Hematopoietic multipotent progenitor cell treated with erythropoietin and hydrocortisone succinate and interleukin-3 and kit ligand, for 4 days (in vitro differentiated cells): ENCODE measurements around the gene CSF1R.
A peak's percentile ranks its signal among the peaks of the same experiment; 100 is the strongest.
"Not testable (repeated sequence)": the region's sequence is repeated elsewhere in the genome, so short reads cannot be mapped to it uniquely, and the experiment has no call there.

ENCODE experiments used
- DNase-seq: peaks from one replicate; pipeline ENCODE4 v3.0.0-alpha.2; 2015

Gene CSF1R

DNA sequence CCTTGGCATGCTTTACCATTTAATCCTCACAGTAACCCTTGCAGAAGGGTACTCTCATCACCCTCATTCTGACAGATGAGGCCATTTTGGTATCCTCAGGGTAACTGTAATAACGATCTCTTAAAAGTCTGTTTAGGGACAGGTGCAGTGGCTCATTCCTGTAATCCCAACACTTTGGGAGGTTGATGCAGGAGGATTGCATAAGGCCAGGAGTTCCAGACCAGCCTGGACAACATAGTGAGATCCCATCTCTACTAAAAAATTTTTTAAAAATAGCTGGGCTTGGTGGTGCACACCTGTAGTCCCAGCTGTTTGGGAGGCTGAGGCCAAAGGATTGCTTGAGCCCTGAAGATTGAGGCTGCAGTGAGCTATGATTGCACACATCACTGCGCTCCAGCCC lies 31.8 kb downstream of the CSF1R start:
- DNase-seq = no peak

DNA sequence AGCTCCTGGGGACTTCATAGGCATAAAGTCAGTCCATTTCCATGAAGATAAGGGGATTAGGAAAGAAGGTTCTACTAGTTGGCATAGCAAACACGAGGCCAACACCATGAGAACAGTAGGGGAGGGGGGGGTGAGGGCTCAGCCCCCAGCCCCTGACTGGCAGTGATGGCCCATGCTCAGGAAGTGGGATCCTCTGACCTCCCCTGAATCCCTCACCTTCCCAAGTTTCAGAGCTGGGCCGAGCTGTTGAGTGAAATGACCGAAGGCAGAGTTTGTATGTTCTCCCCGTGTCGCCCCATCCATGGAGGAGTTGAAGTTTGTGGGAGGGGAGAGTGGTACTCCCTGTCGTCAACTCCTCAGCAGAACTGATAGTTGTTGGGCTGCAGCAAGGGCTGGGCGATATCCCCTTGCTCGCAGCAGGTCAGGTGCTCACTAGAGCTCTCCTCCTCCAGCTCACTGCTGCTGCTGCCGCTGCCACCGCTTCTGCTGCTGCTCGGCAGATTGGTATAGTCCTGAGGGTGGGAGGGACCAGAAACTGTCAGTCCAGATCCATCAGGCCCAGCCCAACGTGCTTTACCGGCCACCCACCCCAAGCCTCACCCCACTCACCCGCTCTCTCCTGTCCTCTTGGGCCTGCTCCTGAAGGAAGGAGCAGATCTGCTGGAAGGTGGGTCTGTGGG lies 32.5 kb downstream of the CSF1R start:
- no peak for DNase-seq

DNA sequence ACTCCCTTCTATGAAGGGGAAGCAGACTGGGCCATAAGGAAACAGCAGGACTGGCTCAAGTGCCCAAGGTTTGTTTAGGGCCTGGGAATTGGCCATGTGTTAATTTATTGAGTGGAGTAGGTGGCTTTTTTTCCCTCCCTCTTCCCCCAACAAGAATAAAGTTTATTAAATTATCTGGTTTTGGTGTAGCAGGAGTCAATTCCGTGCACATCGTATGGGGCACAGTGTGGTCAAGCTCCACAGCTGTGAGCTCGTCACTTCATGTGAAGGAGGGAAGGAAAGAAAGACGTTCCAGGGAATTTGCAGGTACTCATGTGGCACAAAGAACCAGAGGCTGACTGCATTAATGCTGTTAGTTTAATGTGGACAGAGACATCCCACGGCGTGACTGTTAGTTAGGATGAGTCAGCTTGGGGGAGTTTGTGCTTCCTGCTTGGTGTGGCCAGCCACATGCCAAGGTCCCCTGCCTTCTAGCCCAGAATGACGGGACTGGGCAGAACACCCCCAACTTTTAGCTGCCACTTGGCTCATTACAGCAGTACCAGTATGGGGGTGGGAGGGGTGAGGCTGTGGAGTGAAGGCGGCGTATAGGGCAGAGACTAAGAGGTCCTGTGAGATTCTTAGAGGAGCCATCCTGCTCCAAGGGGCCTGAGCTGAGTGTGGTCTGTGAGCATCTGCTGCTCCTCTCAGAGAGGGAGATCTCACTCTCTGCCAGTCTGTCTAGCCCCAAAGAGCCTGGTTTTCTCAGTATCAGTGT lies 33.2 kb downstream of the CSF1R start:
- DNase-seq = peak; percentile 77

DNA sequence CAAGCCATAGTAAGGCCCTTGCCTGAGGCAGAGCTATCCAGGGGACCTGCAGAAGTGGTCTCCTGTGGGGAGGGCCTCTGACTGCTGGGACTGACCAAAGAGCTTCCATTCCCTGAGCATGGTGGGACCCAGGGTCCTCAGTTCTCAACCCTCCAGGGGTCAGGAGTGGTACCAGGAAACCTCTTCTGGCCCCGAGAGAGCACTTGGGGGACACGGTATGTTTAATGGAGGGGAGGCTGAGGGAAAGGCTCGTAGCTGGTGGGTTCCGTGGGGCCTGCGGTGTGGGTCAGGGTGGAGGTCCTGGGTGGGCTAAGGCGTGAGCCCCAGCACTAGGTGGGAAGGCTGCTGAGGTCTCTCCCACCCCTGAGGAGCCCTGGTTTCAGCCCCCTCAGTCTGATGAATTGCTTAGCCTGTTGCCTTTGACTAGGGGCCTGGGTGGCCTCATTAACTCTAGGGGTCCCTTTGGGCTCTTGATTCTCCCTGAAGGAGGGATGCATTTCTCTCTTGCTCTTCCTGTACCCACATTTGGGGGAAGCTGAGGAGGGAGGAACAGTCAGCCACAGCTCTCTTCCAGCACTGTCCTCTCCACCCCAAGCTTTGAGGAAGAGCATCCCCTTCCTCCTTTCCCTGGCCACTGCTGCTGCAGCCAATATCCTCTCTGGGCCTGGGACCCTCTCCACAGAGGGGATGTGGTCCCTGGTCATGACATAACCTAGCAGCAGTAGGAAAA lies 34.0 kb downstream of the CSF1R start:
- DNase-seq = no peak

DNA sequence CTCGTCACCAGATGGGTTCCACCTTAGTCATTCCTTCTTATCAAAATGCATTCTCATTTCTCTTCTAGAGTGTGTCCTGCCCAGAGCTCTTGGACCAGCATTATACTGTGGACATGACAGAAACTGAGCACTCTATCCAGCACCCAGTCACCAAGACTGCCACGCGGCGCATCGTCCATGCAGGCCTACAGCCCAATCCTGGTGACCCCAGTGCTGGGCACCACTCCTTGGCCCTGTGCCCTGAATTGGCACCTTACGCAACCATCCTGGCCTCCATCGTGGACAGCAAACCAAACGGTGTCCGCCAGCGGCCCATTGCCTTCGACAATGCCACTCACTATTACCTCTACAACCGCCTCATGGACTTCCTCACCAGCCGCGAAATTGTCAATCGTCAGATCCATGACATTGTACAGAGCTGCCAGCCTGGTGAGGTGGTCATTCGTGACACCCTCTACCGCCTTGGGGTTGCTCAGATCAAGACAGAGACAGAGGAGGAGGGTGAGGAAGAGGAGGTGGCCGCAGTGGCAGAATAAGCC lies 34.6 kb downstream of the CSF1R start:
- no peak for DNase-seq

DNA sequence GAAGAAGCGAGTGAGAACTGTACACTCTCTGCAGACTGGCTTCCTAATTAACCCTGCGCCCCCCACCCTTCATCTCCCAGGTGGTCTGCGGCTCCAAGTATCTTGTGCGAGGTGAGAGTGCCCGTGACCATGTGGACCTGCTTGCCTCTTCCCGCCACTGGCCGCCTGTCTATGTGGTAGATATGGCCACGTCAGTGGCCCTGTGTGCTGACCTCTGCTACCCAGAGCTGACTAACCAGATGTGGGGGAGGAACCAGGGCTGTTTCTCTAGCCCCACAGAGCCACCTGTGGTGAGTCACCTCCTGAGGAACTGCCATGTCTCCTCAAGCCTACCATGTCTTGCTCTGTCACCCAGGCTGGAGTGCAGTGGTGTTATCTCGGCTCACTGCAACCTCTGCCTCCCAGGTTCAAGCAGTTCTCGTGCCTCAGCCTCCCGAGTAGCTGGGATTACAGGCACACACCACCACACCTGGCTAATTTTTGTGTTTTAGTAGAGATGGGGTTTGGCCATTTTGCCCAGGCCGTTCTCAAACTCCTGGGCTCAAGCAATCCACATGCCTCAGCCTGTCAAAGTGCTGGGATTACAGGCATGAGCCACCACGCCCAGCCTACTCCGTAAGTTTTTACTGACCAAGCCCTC lies 36.1 kb downstream of the CSF1R start:
- DNase-seq = not testable (repeated sequence)

DNA sequence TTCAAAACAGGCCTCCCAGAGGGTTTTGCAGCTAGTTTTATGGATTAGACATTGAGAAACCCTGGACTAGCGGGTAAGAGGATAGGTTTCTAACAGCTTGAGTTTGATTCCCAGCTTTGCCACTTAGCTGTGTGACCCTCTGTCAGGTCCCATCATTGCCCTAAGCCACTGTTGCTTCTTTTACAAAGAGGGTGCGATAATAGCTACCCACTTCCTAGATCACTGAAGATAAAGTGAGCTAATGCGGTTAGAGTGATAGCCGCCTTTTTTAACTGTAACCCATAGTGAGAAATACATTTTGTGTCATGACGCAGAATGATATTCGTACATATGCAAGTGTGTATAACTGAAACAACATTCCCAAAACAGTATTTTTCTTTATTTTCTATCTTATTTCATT lies 40.3 kb downstream of the CSF1R start:
- DNase-seq = peak; percentile 82

DNA sequence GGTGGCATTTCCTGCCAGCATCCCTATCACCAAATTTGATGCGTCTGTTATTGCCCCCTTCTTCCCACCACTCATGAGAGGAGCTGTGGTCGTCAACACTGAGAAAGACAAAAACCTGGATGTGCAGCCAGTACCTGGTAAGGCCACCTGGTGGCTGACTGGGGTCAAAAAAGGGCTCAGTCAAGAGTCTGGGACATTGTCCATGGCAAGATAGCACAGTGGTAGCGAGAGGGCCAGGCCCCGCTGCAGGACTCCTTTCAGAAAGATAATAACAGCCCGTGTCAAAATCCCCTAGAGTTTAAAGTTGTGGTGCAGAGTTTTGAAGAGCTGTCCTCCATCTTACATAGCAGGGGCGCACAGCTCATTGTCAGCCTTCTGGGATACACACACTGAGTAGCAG lies 40.8 kb downstream of the CSF1R start:
- peak; percentile 71 for DNase-seq

DNA sequence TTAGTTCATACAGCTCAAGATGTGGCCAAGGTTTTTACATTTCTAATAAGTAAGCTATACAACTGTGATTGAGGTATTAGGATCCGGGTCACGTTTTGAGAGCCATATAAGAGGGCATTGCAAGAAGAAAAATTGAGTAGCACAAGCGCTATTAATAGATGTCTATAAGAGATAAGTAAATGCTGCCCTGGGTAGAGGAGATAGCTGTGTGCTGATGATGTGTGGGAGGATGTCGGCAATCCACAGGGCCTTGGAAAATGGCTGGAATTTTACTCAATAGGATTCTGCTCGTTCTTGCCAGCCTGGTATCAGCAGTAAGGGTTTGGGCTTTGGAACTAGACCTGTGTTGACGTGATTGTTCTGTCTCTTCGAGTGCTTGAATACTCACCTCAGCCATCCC lies 41.6 kb downstream of the CSF1R start:
- DNase-seq = no peak

DNA sequence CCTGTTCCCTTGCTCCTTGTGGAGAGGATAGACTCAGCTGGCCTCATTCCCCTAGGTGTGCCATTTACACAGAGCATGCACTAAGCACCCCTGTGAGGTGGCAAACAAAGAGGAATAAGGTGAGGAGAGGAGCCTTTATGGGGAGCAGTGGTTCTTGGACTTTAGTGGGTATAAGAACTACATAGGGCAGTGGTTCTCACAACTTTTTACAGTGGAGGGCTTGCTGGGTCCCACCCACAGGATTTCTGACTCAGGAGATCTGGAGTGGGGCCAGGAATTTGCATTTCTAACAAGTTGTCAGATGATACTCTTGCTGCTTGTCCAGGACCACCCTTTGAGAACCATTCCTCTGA lies 42.0 kb downstream of the CSF1R start:
- no peak for DNase-seq

DNA sequence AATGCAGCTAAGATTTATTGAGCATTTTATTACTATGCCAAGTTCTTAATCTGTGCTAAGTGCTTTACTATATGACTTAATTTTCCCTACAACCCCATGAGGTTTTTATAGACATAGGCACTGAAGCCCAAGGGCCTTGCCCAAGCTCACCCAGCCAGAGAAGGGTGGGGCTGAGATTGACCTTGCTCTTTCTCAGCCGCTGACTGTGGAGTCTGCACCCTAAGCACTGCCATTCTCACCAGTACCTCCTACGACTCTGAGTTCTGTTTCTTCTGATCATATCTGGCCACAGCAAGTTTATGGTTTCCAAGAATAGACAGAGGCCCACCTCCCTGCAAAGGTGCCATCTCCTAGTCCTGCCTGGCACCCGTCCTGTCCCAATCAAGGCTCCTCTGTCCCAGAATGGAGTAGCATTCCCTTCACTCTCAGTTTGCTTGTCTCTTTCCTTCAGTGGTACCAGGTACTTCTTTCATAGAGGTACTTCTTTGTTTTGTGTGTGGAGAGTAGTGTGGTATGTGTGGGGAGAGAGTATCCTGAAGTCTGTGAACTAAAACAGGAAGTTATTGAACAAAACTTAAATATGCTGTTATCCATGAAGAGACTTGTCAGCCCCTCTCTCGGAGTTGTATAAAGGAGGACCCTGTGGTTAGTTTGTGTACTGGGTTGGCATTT lies 42.6 kb downstream of the CSF1R start:
- peak; percentile 65 for DNase-seq

DNA sequence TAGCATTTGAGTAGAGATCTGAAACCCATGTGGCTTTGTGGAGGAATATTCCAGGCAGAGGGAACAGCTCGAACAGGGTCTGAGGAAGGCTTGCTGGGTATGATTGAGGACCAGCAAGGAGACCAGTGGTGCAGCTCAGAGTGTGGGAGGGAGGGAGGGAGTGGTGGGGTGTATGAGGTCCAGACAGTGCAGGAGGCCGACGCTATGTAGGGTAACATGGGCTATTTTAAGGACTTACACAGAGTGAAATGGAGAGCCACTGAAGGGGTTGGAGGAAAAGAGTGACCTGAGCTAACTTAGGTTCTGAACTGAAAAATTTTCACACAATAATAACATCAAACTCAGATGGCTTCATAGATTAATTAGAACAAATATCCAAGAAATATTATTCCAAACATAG lies 43.9 kb downstream of the CSF1R start:
- no peak for DNase-seq

DNA sequence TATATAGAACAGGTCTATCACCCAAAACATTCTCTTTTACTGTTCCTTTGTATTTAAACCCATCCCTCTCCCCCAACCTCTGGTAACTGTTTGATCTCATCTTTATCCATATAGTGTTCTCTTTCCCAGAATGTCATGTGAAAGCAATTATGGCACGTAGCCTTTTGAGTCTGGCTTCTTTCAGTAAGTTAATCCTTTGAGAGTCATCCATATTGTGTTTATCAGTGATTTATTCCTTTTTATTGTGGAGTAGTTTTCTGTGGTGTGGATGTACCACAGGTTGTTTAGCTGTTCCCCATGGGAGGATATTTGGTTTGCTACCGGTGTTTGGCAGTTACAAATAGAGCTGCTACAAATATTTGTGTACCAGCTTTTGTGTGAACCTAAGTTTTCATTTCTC lies 47.8 kb downstream of the CSF1R start:
- no peak for DNase-seq

DNA sequence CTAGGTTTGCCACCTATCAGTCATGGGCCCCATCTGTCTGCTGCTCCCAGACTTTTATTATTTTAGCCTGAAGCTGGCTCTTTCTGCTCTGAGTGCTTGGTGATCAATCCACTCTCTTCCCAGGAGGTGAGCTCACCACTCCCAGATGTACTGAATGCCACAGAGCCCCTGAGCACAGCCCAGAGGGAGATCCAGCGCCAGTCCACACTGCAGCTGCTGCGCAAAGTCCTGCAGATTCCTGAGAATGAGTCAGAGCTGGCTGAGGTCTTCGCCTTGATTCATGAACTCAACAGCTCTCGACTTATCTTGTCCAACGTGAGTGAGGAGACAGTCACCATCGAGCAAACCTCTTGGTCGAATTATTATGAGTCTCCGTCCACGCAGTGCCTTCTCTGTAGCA lies 49.8 kb downstream of the CSF1R start:
- DNase-seq = no peak

DNA sequence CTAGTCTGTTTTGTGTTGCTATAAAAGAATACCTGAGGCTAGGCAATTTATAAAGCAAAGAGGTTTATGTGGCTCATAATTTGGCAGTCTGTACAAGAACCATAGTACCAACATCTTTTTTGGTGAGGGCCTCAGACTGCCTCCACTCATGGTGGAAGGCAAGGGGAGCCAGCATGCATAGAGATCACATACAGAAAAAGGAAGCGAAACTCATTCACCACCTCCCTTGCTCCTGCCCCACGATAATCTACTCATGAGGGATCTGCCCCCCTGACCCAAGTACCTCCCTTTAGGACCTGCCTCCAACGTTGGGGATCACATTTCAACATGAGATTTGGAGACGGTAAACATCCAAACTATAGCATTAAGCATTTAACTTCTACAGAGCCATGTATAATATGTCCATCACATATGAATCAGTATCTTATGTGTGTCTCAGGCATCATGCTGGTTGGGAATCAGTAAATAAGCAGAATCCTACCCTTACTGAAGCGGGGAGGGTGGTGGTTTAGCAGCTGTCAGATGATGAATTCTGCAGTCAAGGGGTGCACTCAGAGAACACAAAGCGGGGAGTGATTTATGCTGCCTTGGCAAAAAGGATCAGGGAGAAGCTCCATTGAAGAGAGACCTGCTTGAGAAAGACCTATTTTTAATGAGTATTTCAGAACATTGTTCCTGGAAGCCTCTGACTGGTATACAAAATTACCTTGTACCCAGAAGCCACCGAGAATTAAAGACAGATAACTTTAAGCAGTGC lies 51.0 kb downstream of the CSF1R start:
- DNase-seq = peak; percentile 22

DNA sequence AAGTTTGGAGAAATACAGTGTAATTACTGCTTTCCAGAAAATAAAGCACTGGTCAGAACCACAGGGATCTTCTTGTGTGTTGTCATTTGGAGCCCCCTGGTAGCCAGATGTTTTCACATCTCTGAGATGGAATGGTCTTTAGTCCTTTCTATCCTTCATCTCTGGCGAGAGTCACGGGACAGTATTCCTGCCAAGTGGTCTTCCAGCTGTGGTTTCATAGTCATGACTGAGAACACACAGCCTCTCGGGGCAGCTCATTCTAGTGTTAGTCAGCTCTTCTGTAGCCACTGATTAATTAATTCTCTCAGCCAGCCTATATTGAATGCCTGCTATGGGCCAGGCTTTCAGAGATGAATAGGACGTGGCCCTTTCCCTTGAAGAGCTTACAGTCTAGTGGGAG lies 51.7 kb downstream of the CSF1R start:
- DNase-seq = no peak

DNA sequence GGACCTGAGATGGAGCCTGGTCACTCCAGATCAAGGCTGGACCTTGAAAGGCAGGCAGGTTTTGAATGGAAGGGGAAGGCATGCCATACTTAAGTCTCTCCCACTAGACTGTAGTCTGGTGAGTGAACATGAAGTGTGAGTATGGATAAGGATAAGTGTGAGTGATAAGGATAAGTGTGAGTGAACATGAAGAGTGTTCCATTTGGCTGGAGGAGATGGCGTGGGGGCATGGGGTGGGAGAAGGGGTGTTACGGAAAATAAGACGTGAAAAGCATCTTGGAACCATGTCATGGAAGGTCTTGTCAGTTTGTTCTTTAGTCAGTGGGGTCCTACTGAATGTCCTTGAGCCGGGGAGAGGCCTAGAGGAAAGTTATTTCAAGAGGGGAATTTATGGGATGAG lies 53.0 kb downstream of the CSF1R start:
- DNase-seq = no peak

DNA sequence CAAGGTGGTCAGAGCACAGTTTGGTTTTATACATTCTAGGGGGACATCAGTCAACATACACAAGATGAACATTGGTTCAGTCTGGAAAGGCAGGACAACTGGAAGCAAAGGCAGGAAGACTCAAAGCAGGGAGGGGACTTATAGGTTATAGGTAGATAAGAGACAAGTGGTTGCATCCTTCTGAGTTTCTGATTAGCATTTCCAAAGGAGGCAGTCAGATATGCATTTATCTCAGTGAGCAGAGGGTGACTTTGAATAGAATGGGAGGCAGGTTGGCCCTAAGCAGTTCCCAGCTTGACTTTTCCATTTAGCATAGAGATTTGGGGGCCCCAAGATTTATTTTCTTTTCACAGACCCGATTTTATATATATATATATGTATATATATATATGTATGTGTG lies 58.3 kb downstream of the CSF1R start:
- not testable (repeated sequence) for DNase-seq

DNA sequence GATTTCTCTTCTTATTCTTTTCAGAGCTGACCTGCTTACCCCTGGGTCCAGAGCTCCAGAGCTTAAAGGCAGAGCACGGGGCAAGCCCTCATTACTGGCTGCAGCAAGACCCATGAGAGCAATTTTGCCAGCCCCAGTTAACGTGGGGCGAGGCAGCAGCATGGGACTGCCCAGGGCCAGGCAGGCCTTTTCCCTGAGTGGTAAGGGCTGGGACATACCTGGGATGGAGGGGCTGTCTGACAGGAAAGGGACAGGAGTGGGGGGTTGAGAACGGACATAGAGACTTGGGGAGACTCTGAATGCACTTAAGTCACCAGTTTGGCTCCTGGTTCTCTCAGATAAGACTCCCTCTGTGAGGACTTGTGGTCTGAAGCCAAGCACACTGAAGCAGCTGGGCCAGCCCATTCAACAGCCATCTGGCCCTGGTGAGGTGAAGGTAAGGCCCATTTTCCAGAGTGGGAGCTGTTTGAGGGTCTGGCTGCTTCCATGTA lies 59.6 kb downstream of the CSF1R start:
- peak; percentile 95 for DNase-seq

DNA sequence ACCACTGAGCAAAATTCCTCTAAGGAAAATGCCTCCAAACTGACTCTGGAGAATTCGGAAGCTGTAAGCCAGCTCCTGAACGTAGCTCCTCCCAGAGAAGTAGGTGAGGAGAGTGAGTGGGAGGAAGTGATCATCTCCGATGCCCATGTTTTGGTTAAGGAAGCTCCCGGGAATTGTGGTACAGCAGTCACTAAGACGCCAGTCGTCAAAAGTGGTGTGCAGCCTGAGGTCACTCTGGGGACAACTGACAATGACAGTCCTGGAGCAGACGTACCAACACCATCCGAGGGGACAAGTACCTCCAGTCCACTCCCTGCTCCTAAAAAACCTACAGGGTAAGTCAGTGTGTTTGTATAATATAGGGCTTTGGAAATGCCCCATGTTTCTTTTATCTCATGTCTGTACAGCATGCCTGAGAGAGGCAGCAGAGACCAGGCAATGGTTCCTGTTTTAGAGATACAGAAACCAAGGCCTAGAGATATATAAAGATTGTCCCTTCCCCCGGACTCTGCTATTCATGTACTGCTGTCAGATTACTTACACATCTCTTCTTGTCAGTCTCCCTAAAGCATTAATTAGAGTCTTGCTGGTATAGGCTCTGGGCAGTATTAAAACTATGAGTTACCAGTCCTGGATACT lies 61.9 kb downstream of the CSF1R start:
- DNase-seq = peak; percentile 84

DNA sequence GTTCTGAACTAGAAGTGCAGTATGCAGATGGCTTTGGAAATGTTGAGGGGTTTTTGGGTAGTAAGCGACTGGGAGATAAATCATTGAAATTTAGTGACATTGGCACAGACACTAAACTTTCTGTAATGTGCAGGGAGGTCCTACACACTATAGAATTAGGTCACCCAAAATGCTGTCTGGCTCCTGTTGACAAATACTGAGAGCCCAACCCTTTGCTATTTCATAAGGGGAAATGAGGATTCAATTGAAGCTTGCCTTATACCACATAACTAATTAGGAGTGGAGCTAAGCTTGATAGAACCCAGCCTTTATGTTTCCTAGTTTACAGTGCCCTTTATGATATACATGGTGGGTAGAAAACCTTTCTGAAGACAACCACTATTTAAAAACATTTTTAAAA lies 63.2 kb downstream of the CSF1R start:
- DNase-seq = no peak
